Raji (cell line): ENCODE results near the gene HOTAIR.

Experiments used
- POLR2A ChIP-seq: IDR thresholded peaks from 2 replicates; pipeline ENCODE4 v1.6.1; 2011; ENCODE audit warnings: low read depth, low read length, control low read depth; ENCODE audit not compliant: insufficient read depth

The HOTAIR gene

GRCh38 chr12:53948650-53949593, 25.8 kb downstream of the HOTAIR start:
- no peak for TF ChIP-seq POLR2A

GRCh38 chr12:53947743-53948142, 27.0 kb downstream of the HOTAIR start:
- TF ChIP-seq POLR2A = no peak

- TF ChIP-seq POLR2A = no peak
Measured at GRCh38 chr12:53944907-53945847, 29.6 kb downstream of the HOTAIR start.

- no peak for TF ChIP-seq POLR2A
Measured at GRCh38 chr12:53944209-53944608, 30.5 kb downstream of the HOTAIR start.

DNA sequence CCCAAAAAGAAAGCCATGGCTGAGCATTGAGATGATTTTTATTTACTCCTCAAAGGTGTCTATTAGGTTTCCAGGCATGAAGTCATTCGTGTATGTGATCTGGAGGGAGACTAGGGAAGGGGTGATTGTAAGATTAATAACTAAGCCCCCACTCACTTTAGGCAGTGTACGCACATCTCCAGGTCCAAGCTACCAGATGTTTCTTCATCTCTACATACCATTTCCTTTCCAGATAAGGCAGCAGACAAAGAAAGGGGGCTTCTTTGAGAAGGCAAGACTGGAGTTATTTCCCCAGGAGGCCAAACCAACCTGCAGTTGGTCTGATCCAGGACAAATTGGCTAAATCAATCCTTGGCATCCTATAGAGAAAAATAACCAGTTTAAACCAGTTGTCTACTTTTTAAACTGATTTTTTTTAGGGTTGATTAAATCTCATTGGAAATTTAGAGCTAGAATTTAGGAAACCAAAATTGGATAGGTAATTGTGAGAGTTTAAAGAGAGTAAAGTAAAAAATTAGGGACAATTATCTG, 32.2 kb downstream of the HOTAIR start:
- no peak for TF ChIP-seq POLR2A

DNA sequence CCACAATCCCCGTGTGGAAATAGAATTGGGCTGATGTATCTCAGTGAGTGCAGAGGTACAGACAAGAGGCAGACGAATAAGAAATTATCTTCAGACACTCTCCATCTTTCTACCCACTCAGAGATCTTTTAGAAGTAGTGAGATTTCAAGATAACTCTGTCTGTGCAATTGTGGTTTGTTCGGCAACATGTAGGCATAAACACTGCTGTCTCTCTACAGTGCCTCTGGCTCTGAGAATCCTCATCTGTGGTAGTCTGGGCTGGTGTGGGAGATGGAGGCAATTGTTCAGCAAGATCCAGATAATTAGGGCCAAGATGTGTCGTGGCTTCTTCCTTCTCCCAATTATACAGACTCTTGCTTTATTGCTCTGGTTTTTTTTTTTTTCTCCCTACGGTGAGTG, 33.0 kb downstream of the HOTAIR start:
- no peak for TF ChIP-seq POLR2A

DNA sequence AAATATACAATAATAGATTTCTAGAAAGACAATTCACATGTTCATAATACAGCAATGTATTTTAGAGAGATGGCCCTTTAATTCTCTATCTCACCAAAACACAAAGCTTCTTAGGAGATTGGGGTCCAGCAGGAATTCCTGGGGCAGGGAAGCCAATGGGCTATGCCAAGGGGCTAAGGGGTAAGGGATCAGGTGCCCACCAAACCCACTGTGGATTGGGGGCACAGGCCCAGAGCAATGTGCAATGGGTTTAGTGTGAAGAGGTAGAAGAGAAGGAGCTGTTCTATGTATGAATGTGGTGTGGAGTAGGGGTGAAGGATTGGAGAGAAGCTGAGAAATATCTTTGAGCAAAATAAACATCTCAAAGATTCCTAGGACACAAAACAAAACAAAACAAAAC, 33.6 kb downstream of the HOTAIR start:
- TF ChIP-seq POLR2A = no peak

GRCh38 chr12:53940443-53941014, 34.2 kb downstream of the HOTAIR start:
- no peak for TF ChIP-seq POLR2A

- TF ChIP-seq POLR2A = no peak
Measured at GRCh38 chr12:53939141-53940108, 35.3 kb downstream of the HOTAIR start.

- TF ChIP-seq POLR2A = no peak
Measured at GRCh38 chr12:53938326-53939140, 36.2 kb downstream of the HOTAIR start, which contains the start of gene HOXC13. Gene HOXC13 (plus strand): TSS chr12:53938831. CDS start chr12:53938907, 76 bp downstream.

- no peak for TF ChIP-seq POLR2A
Measured at GRCh38 chr12:53937596-53938325, 37.0 kb downstream of the HOTAIR start.

DNA sequence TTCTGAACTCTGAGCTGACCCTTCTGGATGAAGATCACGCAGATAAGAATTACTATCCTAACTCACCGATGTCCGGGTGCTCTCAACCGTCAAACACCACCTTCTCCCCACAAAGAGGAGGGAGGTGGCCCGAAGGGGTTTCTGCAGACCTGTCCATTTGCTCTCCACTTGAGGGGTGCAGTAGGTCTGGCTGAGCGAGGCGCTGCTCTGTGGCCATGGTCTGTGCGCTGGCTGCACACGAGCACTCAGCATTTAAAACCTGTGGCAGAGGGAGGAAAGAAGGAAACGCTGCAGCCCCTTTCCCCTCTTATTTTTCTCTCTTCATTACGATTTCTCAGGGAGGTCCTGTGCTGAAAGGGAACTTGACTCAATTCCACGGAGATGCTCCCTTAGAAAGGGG, 37.7 kb downstream of the HOTAIR start:
- no peak for TF ChIP-seq POLR2A
